NCI-H146 treated with DMSO at 0.1 percent for 48 hours (cell line): ENCODE results near the gene ZNF185.

Source experiments
- DNase-seq: peaks from one replicate; lab custom pipeline; 2025; ENCODE audit not compliant: unreplicated experiment; lab: John Stamatoyannopoulos, UW

ZNF185 gene

GRCh38 chrX:152915541-152916241 lies 17.8 kb downstream of the ZNF185 start:
- peak; percentile 7 for DNase-seq

- DNase-seq: no peak
Observed at GRCh38 chrX:152917656-152918579, 20.1 kb downstream of the ZNF185 start.

- no peak for DNase-seq
Observed at GRCh38 chrX:152918707-152919106, 20.8 kb downstream of the ZNF185 start.

- DNase-seq: no peak
Observed at GRCh38 chrX:152923599-152923998, 25.7 kb downstream of the ZNF185 start.

GRCh38 chrX:152925835-152926234 lies 28.0 kb downstream of the ZNF185 start:
- DNase-seq: no peak

GRCh38 chrX:152926279-152926678 lies 28.4 kb downstream of the ZNF185 start:
- DNase-seq: peak; percentile 16

- no peak for DNase-seq
Observed at GRCh38 chrX:152926923-152927322, 29.1 kb downstream of the ZNF185 start.

GRCh38 chrX:152927858-152928760 lies 30.2 kb downstream of the ZNF185 start:
- DNase-seq: no peak

- no peak for DNase-seq
Observed at GRCh38 chrX:152928761-152929400, 31.0 kb downstream of the ZNF185 start.

- DNase-seq: no peak
Observed at GRCh38 chrX:152929898-152930297, 32.0 kb downstream of the ZNF185 start.

GRCh38 chrX:152930516-152930915 lies 32.6 kb downstream of the ZNF185 start:
- DNase-seq: no peak

GRCh38 chrX:152932144-152932543 lies 34.3 kb downstream of the ZNF185 start:
- no peak for DNase-seq

- DNase-seq: no peak
Observed at GRCh38 chrX:152932598-152933175, 34.8 kb downstream of the ZNF185 start.

GRCh38 chrX:152936306-152936705 lies 38.4 kb downstream of the ZNF185 start:
- no peak for DNase-seq

GRCh38 chrX:152937236-152937635 lies 39.4 kb downstream of the ZNF185 start:
- no peak for DNase-seq

GRCh38 chrX:152941328-152942076 lies 43.6 kb downstream of the ZNF185 start:
- DNase-seq: peak; percentile 84

- DNase-seq: no peak
Observed at GRCh38 chrX:152942077-152942442, 44.2 kb downstream of the ZNF185 start.

GRCh38 chrX:152943826-152944225 lies 46.0 kb downstream of the ZNF185 start:
- no peak for DNase-seq
